ENCODE measurements around the gene GABRA4.

- TF ChIP-seq POLR2A (IDR thresholded peaks at IDR 0.05) = no peak
- TF ChIP-seq CTCF (IDR thresholded peaks at IDR 0.05) = no peak
- TF ChIP-seq POLR2AphosphoS5 (IDR thresholded peaks at IDR 0.05) = no peak
- TF ChIP-seq EP300 (IDR thresholded peaks at IDR 0.05) = no peak
These were observed 114.7 kb downstream of the GABRA4 start for GRCh38 chr4:46878641-46879040.
